Smooth muscle cell of bladder (primary cell): ENCODE measurements around the gene GCH1. TPM values are rescaled to one million over a fixed set of nuclear protein-coding genes. Genes with fewer than 3 reads are reported as not detected.

Source experiments
- total RNA-seq: library from RNA; depleted of rRNA; stranded (reverse); fragments of >200 nt; gene quantifications from 2 replicates; pipeline ENCODE4 v1.2.3, GENCODE V29; 2014

The GCH1 gene, protein sequence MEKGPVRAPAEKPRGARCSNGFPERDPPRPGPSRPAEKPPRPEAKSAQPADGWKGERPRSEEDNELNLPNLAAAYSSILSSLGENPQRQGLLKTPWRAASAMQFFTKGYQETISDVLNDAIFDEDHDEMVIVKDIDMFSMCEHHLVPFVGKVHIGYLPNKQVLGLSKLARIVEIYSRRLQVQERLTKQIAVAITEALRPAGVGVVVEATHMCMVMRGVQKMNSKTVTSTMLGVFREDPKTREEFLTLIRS
- 11.7 and 12.4 TPM in 2 replicates for total RNA-seq

DNA sequence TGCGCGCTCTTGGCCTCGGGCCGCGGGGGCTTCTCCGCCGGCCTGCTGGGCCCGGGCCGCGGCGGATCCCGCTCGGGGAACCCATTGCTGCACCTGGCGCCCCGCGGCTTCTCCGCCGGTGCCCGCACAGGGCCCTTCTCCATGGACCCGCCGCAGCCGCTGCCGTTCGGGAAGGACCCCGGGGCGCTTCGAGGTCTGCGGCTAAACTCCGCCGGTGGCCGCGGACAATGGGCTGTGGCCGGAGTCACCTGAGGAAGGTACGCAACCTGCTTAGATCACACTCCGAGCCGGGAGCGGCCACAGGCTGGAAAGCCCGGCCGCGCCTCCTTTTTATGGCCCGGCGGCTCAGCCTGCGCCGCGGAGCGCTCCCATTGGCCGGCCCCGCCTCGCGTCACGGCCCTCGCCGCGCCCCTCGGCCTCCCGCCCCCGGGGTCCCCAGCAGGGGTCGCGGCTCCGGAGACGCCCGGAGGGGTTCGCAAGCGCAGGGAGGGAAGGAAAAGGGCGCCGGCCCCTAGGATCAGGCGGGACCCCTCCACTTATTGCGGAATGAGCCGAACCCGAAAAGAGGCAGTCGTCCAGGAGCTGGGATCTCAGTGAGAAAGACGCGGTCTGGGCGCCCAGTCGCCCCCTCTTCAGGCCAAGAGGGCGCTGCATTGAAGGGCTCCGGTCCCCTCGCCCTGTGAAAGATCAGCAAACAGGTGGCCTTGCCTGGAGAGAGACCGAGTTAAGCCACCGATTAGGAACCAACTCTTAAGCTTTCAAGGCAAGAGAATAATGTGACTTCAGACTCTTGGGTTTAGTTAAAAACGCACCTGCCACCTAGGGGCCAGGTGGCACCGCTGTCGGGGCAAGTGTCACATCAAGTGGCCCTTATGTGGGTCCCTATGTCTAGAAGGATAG, at the start of gene GCH1:
Gene GCH1, minus strand, starts transcription at position 306 of the 900 bp plus-strand sequence. Its CDS starts 163 bp downstream, at position 143.

Other genes starting within 250 kb of the GCH1 start
- 7.7 and 8.7 TPM in 2 replicates for gene WDHD1, start 124.3 kb upstream of the GCH1 start, total RNA-seq
- gene SOCS4, start 124.4 kb upstream of the GCH1 start, total RNA-seq, result 14.1 and 17.4 TPM in 2 replicates
- gene MAPK1IP1L, start 148.8 kb upstream of the GCH1 start, total RNA-seq, result 9.7 and 10.9 TPM in 2 replicates
- 140 and 168 TPM in 2 replicates for gene LGALS3, start 226.4 kb upstream of the GCH1 start, total RNA-seq